Ovary (tissue), 3 donors: ENCODE results near the gene ARID1B.

Source experiments
- CTCF ChIP-seq, 3 donors: fragments of 450-650 bp in 2 of 3; fragments of 200-600 bp in 1 of 3; IDR thresholded peaks; one replicate each; pipeline versions ENCODE4 v1.5.1 to v1.8.0; 2016 to 2022; ENCODE audit warnings: antibody characterized with exemption in 3 of 3, mild to moderate bottlenecking in 1 of 3
- POLR2A ChIP-seq: fragments of 450-650 bp; IDR thresholded peaks from one replicate; pipeline ENCODE4 v1.6.1; 2017; ENCODE audit warnings: antibody characterized with exemption, mild to moderate bottlenecking, moderate library complexity
- donor health status: DM: no; HTN: no; CAD: no.

- TF ChIP-seq CTCF (IDR thresholded peaks at IDR 0.05), result no peak
- TF ChIP-seq POLR2A, result no peak
Measured at GRCh38 chr6:157128235-157128775, 351.1 kb downstream of the ARID1B start.
